ENCODE results near the gene ASPHD1.

DNA sequence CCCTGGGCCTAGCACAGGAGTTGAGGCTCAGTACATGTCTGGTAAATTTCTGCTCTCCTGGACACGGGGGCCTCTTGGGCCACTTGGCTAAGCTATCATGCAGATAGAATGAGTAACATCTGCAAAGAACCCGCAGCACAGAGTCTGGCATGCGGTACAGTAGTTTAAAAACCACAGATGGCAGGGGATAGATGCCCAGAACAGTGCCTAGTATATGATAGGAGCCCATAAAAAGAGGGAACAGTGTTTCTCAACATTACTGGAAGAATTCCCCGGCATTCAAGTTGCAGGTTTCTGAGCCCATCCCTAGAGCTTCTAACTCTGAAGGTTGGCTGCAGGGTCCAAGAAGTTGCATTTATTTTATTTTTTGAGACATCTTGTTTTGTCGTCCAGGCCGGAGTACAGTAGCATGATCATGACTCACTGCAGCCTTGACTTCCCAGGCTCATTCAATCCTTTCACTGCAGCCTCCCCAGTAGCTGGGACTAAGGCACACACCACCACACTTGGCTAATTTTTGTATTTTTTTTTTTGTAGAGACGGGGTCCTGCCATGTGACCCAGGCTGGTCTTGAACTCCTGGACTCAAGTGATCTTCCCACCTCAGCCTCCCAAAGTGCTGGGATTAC, 43.0 kb upstream of the ASPHD1 start:
- TF ChIP-seq ZBTB7A (IDR thresholded peaks at IDR 0.05; ENCODE audit: low read depth), result no peak
- no peak for TF ChIP-seq EP300 (IDR thresholded peaks at IDR 0.05; ENCODE audit: borderline replicate concordance)
- no peak for TF ChIP-seq TCF12 (IDR thresholded peaks at IDR 0.05; ENCODE audit: low read depth)
- no peak for TF ChIP-seq CREB1 (IDR thresholded peaks at IDR 0.05; ENCODE audit: low read depth)
- TF ChIP-seq NFIC (IDR thresholded peaks at IDR 0.05), result no peak
- no peak for TF ChIP-seq RAD21 (IDR thresholded peaks at IDR 0.05; ENCODE audit: low read depth)

Measured in Ishikawa (cell line).